Fibroblast of pulmonary artery (primary cell): Measurements from ENCODE around the gene TK1.
"Not testable (repeated sequence)": the region's sequence is repeated elsewhere in the genome, so short reads cannot be mapped to it uniquely, and the experiment has no call there.

Experiments
- DNase-seq: peaks from one replicate; pipeline ENCODE4 v3.0.0-alpha.2; 2010; ENCODE audit warnings: low read depth
- H3K4me3 ChIP-seq: replicated peaks from 2 replicates; pipeline ENCODE4 v1.5.1; 2011; ENCODE audit warnings: low read depth, mild to moderate bottlenecking, control low read depth, low read length, moderate library complexity
- TF ChIP-seq, protein P1 (sequence below): IDR thresholded peaks from 2 replicates; pipeline ENCODE4 v1.5.1; 2011; ENCODE audit warnings: mild to moderate bottlenecking, control low read depth, low read length, inconsistent platforms; ENCODE audit errors: missing control alignments

Gene TK1

DNA sequence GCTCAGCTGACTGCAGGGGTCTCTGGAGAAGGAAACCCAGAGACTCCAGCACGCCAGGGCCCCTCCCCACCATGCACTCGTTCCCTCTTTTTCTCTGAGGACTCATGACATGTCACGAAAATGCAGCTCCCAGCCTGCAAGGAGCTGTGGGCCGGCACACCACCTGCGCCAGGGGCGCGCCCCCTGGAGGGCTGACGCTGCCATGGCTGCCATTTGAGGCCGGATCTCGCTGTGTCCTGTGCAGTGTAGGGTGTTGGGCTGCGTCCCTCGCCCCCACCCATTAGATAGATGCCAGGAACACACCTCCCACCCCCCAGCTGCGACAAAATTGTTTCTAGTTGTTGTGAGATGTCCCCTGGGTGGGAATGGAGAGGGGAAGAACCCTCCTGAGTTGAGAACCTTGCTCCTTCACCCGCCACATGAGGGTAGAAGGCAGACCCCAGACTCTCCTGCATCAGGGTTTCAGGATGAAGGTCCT, 10.3 kb downstream of the TK1 start:
- TF ChIP-seq, protein P1, sequence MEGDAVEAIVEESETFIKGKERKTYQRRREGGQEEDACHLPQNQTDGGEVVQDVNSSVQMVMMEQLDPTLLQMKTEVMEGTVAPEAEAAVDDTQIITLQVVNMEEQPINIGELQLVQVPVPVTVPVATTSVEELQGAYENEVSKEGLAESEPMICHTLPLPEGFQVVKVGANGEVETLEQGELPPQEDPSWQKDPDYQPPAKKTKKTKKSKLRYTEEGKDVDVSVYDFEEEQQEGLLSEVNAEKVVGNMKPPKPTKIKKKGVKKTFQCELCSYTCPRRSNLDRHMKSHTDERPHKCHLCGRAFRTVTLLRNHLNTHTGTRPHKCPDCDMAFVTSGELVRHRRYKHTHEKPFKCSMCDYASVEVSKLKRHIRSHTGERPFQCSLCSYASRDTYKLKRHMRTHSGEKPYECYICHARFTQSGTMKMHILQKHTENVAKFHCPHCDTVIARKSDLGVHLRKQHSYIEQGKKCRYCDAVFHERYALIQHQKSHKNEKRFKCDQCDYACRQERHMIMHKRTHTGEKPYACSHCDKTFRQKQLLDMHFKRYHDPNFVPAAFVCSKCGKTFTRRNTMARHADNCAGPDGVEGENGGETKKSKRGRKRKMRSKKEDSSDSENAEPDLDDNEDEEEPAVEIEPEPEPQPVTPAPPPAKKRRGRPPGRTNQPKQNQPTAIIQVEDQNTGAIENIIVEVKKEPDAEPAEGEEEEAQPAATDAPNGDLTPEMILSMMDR: peak; percentile 87
- peak; percentile 51 for DNase-seq
- no peak overlapping the region for H3K4me3 ChIP-seq

DNA sequence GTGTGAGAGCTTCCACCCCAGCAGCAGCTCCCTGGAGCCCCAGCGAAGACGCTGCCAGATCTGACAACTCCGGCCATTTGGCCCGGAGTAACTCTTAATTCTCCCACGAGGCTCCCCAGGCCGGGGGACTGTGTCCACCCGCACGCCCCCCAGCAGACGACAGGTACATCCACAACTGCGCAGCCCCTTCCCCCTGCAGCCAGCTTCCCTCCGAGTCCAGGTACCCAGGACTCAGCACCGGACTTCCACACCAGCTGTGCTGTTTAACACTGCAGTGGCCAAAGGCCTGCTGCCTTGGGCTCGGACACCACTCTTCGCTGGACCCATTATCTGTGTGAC, 11.2 kb downstream of the TK1 start:
- no peak for DNase-seq
- no peak overlapping the region for H3K4me3 ChIP-seq
- TF ChIP-seq, protein P1: no peak

DNA sequence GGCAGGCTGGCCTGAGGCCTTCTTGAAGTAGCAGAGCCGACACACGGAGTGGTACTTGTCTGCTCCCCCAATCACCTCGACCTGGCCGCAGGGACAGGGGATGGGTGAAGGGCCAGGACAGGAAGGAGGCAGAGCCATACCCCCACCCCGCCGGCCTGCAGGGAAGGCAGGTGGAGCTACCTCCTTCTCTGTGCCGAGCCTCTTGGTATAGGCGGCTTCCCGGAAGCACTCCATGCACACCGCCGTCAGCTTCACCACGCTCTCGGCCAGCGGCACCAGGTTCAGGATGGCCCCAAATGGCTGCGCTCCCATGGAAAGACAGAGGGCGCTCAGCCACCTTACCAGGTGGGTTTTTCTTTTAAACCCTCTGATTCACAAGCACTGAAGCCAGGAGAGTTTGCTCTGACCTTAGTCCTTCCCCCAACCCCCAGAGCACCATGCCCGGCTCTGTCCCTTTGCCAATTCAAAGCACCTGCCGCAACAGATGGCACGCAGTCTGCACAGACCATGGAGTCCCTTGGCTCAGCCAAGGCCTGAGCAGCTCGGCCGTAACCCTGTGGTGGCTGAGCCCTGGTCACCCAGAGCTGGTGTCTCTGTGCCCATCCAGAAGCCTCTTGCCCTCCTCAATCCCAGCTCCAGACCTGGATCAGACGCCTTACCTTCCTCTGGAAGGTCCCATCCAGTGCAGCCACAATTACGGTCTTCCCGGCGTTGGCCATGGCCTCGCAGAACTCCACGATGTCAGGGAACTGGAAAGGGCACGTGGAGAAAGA, 11.8 kb downstream of the TK1 start:
- TF ChIP-seq, protein P1: no peak
- no peak overlapping the region for H3K4me3 ChIP-seq
- DNase-seq: no peak

DNA sequence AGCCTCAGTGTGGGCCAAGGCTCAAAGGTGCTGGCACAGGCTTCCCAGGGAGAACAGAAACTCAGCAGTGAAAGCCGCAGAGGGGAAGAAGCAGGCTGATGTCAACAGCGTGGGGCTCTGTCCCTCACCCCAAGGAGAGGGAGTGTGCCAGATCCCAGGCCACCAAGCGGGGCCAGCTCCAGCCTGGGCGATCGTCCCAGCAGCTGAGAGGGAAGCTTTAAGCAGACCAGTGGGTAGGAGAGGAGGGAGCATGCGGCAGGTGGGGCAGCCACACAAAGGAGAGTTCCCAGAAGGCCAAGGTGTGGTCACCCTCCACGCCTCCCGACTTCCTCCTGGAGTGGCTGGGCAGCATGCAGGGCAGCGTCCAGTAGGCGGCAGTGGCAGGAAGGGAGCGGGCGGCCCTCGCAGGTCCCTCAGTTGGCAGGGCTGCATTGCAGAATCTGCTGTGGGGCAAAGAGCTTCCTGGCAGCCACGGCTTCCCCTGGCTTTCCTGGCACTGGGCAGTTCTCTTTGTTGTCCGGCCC, 12.4 kb downstream of the TK1 start:
- H3K4me3 ChIP-seq: no peak overlapping the region
- no peak for DNase-seq

DNA sequence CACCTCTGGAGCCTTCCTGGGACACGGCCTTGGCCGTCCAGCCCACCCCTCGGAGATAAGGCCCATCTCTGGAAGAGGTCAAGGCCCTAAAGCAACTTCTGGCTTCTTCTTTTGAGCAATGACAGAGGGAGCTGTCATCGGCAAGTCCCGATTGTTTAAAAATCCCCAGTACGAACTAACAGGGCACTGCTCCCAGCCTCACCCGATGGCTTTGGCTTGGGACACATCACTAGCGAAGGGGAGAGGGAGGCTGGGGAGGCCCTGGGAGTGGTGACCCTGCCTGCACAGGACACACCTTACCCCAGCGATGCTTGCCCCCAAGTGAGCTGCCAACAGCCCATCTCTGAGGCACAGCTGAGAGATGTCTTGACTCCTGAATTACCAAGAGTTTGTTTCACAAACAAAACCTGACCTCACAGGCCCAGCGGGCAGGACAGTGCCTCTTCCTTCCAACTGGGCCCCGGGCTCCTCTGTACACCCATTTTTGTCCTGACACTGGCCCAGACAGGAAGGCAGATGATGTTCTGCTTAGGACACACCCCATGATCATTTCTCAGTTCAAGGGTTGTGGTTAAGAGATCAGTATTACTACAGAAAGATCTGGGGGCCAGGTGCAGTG, 13.6 kb downstream of the TK1 start:
- no peak overlapping the region for H3K4me3 ChIP-seq
- TF ChIP-seq, protein P1: no peak
- no peak for DNase-seq

More for the DNA sequence above, 12.4 kb downstream of the TK1 start:
- TF ChIP-seq, protein P1: no peak

DNA sequence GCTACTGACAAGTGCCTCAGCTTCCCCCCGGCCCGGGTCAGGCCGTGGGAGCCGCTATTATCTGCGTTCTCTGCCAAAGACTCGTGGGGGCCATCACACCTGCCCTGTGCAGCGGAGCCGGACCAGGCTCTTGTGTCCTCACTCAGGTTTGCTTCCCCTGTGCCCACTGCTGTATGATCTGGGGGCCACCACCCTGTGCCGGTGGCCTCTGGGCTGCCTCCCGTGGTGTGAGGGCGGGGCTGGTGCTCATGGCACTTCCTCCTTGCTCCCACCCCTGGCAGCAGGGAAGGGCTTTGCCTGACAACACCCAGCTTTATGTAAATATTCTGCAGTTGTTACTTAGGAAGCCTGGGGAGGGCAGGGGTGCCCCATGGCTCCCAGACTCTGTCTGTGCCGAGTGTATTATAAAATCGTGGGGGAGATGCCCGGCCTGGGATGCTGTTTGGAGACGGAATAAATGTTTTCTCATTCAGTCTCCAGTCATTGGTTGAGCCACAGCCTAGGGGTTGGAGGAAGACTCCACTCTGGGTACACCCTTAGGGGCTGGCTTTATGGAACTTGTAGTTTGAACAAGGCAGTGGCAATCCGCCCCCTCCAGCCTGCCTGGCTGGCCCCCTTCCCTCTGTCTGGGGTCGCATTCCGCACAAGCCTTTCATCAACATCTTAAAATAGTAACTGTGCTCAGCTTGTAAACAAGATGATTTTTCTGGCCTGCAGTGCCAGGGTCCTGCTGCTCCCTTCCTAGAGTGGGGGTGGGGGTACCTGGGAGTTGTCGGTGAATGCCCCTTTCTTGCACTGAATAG, 14.4 kb downstream of the TK1 start:
- H3K4me3 ChIP-seq: no peak overlapping the region
- TF ChIP-seq, protein P1: no peak
- DNase-seq: no peak

DNA sequence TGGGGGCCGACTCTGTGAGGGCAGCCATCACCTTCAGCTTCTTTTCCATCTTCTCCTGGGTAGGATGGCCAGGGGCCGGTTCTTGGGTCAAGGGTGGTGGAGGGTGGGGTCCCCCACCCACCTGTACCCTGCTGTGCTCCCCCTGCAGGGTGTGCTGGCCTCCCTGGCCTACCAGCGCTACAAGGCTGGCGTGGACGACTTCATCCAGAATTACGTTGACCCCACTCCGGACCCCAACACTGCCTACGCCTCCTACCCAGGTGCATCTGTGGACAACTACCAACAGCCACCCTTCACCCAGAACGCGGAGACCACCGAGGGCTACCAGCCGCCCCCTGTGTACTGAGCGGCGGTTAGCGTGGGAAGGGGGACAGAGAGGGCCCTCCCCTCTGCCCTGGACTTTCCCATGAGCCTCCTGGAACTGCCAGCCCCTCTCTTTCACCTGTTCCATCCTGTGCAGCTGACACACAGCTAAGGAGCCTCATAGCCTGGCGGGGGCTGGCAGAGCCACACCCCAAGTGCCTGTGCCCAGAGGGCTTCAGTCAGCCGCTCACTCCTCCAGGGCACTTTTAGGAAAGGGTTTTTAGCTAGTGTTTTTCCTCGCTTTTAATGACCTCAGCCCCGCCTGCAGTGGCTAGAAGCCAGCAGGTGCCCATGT, 15.1 kb downstream of the TK1 start:
- H3K4me3 ChIP-seq, DNase-seq: not testable (repeated sequence)
